ENCODE measurements around the gene CCDC124. TPM values are rescaled to one million over a fixed set of nuclear protein-coding genes. Genes with fewer than 3 reads are reported as not detected.

Gene CCDC124
- total RNA-seq, 1 donor from 2014 or later, result 87.9 TPM

- H3K27me3 Mint-ChIP-seq (ENCODE audit: unreplicated experiment), result peaks cover 28% of the 10 kb centered on the region
- H3K9me3 Mint-ChIP-seq (ENCODE audit: unreplicated experiment), result peaks cover 16% of the 10 kb centered on the region
- H3K4me1 Mint-ChIP-seq (ENCODE audit: low read depth, unreplicated experiment), result peaks cover 15% of the 10 kb centered on the region
- DNase-seq, result peak; percentile 73
- H3K4me3 Mint-ChIP-seq (ENCODE audit: unreplicated experiment), result peak overlapping the region; percentile 91
- TF ChIP-seq, protein P1, sequence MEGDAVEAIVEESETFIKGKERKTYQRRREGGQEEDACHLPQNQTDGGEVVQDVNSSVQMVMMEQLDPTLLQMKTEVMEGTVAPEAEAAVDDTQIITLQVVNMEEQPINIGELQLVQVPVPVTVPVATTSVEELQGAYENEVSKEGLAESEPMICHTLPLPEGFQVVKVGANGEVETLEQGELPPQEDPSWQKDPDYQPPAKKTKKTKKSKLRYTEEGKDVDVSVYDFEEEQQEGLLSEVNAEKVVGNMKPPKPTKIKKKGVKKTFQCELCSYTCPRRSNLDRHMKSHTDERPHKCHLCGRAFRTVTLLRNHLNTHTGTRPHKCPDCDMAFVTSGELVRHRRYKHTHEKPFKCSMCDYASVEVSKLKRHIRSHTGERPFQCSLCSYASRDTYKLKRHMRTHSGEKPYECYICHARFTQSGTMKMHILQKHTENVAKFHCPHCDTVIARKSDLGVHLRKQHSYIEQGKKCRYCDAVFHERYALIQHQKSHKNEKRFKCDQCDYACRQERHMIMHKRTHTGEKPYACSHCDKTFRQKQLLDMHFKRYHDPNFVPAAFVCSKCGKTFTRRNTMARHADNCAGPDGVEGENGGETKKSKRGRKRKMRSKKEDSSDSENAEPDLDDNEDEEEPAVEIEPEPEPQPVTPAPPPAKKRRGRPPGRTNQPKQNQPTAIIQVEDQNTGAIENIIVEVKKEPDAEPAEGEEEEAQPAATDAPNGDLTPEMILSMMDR (IDR thresholded peaks at IDR 0.05; ENCODE audit: partially characterized antibody, unreplicated experiment), result no peak
- H3K36me3 Mint-ChIP-seq (ENCODE audit: unreplicated experiment), result no peaks in the 10 kb centered on the region
- peak overlapping the region; percentile 99 for H3K27ac Mint-ChIP-seq (ENCODE audit: unreplicated experiment)
Observed at GRCh38 chr19:17948514-17948900, 15.7 kb downstream of the CCDC124 start.

DNA sequence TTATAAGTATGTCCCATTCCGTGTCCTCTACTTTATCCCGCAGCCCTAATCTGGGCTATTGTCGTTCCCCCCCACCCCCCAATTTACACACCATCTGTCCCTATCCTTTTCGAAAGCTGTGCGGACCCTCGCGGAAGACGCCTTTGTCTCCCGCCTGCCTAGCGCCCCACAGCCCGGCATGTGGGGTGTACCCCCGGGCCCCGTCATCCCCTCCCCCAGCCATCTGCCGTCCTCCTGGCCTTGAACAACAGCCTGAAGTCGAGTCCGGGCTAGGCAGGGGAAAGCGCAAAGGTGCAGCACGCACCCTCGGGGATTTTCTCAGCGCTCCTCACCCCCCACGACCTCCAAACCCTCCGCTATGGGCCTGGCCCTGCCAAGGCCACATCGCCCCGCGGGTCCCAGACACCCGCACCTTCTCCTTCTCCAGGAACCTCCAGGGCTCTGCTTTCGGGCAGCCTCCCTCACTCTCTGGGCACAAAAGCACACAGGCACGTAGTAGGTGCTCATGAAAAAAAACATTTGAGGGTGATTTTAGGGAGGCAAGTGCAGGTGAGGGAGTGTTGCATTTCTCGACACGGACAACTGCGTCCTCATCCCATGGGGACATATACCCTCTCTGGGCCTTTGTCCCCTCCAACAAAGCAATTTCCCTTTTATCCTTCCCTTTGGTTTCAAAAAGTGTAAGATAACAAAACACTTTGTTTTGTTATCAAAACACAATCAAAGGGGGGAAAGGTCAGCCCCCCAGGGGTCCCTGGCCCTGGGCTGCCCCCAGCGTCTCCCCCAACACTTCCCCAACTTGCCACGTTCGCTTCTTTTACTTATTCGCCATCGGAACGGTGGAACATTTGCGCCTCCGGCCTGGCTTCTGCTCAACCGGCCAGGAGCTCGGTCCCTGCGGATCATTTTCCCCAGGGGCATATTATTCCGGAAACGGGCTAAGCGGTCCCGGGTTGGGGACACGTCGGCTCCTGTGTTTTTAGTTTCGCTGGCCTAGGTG, 16.4 kb downstream of the CCDC124 start:
- no peaks in the 10 kb centered on the region for H3K36me3 Mint-ChIP-seq (ENCODE audit: unreplicated experiment)
- H3K9me3 Mint-ChIP-seq (ENCODE audit: unreplicated experiment), result peaks cover 16% of the 10 kb centered on the region
- H3K4me3 Mint-ChIP-seq (ENCODE audit: unreplicated experiment), result peak overlapping the region; percentile 91
- DNase-seq, result peak; percentile 73
- peaks cover 19% of the 10 kb centered on the region for H3K4me1 Mint-ChIP-seq (ENCODE audit: low read depth, unreplicated experiment)
- H3K27ac Mint-ChIP-seq (ENCODE audit: unreplicated experiment), result peak overlapping the region; percentile 99
- H3K27me3 Mint-ChIP-seq (ENCODE audit: unreplicated experiment), result peaks cover 31% of the 10 kb centered on the region
- TF ChIP-seq, protein P1 (IDR thresholded peaks at IDR 0.05; ENCODE audit: partially characterized antibody, unreplicated experiment), result no peak

DNA sequence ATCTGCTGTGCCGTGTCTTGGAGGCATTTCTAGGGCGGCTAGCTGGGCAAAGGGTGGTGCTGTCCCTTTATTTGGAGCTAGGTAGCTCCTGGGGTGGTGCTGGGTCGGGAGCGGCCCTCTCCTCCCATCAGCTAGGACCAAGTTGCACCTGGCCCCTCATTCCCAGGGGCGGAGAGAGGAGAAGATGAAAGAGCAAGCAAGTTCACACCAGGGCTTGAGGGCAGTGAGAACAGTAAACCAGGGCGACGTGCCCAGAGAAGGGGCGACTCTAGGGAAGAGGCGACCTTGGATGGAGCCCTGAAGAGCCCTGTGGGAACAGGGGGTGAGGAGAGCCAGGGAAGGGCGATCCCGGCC, 17.1 kb downstream of the CCDC124 start:
- H3K27ac Mint-ChIP-seq (ENCODE audit: unreplicated experiment), result peak overlapping the region; percentile 99
- TF ChIP-seq, protein P1 (IDR thresholded peaks at IDR 0.05; ENCODE audit: partially characterized antibody, unreplicated experiment), result no peak
- H3K4me1 Mint-ChIP-seq (ENCODE audit: low read depth, unreplicated experiment), result peaks cover 19% of the 10 kb centered on the region
- DNase-seq, result no peak
- peaks cover 28% of the 10 kb centered on the region for H3K27me3 Mint-ChIP-seq (ENCODE audit: unreplicated experiment)
- peaks cover 16% of the 10 kb centered on the region for H3K9me3 Mint-ChIP-seq (ENCODE audit: unreplicated experiment)
- peak overlapping the region; percentile 91 for H3K4me3 Mint-ChIP-seq (ENCODE audit: unreplicated experiment)
- H3K36me3 Mint-ChIP-seq (ENCODE audit: unreplicated experiment), result no peaks in the 10 kb centered on the region

GRCh38 chr19:17950310-17951156, 17.7 kb downstream of the CCDC124 start:
- TF ChIP-seq, protein P1 (IDR thresholded peaks at IDR 0.05; ENCODE audit: partially characterized antibody, unreplicated experiment), result no peak
- peak; percentile 80 for DNase-seq
- H3K4me3 Mint-ChIP-seq (ENCODE audit: unreplicated experiment), result peak overlapping the region; percentile 91
- H3K9me3 Mint-ChIP-seq (ENCODE audit: unreplicated experiment), result peaks cover 16% of the 10 kb centered on the region
- H3K36me3 Mint-ChIP-seq (ENCODE audit: unreplicated experiment), result no peaks in the 10 kb centered on the region
- H3K27ac Mint-ChIP-seq (ENCODE audit: unreplicated experiment), result peak overlapping the region; percentile 99
- H3K4me1 Mint-ChIP-seq (ENCODE audit: low read depth, unreplicated experiment), result peaks cover 19% of the 10 kb centered on the region
- H3K27me3 Mint-ChIP-seq (ENCODE audit: unreplicated experiment), result peaks cover 28% of the 10 kb centered on the region

Data from glutamatergic neuron (in vitro differentiated cells).